Epithelial cell of esophagus (primary cell): ENCODE data around the gene PDK3.

Experiments used
- DNase-seq: peaks from one replicate; pipeline ENCODE4 v3.0.0; 2010; ENCODE audit warnings: low read depth
- H3K4me3 ChIP-seq: 2 replicates; pipeline ENCODE4 v1.5.1; 2011; ENCODE audit warnings: mild to moderate bottlenecking, low read length, control low read depth
- TF ChIP-seq, protein P1 (sequence below): IDR thresholded peaks from 2 replicates; pipeline ENCODE4 v1.5.1; 2011; ENCODE audit warnings: low read depth, mild to moderate bottlenecking, low read length, control low read depth, inconsistent platforms; ENCODE audit not compliant: insufficient read depth; ENCODE audit errors: missing control alignments

PDK3 gene

DNA sequence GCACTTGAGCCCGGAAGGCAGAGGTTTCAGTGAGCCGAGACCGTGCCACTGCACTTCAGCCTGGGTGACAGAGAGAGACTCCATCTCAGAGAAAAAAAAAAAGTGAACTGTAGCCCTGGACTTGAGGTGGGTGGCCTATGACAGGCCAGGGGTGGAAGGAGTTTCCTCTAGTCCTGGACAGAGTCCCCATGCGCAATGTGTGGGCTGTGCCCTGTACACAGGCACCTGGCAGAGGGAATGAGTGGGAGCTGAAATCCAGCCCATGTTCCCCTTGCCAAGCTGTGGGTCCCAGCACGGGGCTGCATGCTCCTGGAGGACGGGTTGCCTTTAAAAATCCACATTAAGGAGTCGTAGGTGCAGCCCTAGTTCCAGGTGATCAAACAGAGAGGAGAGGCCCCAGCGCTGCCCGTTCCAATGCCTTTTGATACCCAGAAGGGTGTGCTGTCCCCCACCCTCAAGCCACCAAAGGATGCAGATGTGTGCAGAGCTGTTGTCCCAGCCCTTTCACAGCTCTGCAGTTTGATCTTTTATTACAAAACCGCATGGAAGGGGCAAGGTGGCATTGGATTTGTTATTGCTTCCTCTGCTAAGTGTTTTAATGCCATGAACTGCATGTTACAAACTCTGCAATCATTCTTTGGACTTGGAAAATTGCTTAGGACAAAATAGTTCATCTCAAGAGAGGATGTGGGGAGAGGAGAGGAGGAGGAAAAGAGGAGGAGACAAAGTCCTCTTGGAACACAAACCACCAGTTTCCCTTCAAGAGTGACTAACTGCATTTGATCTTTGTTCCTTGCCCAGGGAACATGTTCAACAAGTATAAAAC, 38.0 kb upstream of the PDK3 start:
- no peak for DNase-seq
- TF ChIP-seq, protein P1, sequence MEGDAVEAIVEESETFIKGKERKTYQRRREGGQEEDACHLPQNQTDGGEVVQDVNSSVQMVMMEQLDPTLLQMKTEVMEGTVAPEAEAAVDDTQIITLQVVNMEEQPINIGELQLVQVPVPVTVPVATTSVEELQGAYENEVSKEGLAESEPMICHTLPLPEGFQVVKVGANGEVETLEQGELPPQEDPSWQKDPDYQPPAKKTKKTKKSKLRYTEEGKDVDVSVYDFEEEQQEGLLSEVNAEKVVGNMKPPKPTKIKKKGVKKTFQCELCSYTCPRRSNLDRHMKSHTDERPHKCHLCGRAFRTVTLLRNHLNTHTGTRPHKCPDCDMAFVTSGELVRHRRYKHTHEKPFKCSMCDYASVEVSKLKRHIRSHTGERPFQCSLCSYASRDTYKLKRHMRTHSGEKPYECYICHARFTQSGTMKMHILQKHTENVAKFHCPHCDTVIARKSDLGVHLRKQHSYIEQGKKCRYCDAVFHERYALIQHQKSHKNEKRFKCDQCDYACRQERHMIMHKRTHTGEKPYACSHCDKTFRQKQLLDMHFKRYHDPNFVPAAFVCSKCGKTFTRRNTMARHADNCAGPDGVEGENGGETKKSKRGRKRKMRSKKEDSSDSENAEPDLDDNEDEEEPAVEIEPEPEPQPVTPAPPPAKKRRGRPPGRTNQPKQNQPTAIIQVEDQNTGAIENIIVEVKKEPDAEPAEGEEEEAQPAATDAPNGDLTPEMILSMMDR, result no peak
- no peak overlapping the region for H3K4me3 ChIP-seq

GRCh38 chrX:24427747-24428019, 37.4 kb upstream of the PDK3 start:
- DNase-seq, result peak; percentile 51
- H3K4me3 ChIP-seq, result no peak overlapping the region
- TF ChIP-seq, protein P1, result no peak

DNA sequence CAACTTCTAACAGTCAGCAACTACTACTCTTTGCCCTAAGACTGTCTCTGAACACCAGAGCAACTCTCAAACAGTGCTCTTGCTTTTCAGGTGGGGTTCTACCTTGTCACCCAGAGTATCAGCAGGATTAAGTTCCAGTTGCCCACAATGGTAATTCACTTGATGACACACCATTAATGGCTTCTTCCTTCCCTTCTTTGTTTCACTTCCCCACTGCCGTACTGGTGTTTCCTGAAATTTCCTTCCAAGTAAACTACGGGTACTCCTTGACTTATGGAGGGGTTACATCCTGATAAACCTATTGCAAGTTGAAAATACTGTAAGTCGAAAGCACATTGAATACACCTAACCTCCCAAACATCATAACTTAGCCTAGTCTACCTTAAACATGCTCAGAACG, 36.6 kb upstream of the PDK3 start:
- TF ChIP-seq, protein P1, result no peak
- DNase-seq, result no peak
- H3K4me3 ChIP-seq, result no peak overlapping the region

DNA sequence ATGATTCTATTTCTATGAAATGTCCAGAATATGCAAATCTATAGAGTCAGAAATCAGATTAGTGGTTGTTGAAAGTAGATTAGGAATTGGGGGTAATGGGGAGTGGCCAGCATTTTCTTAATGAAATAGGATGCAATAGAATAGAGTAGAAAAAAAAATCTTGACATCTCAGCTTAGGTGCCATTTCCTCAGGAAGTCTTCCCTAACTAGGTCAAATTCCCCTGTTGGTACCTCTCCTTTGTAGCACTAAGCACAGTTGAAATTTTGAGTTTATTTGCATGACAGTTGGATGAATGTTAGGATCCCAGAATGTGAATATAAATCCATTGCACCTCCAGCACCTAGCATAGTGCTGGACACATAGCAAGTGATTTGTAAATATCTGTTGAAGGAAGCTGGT, 30.0 kb upstream of the PDK3 start:
- no peak for DNase-seq
- TF ChIP-seq, protein P1, result no peak
- H3K4me3 ChIP-seq, result no peak overlapping the region

DNA sequence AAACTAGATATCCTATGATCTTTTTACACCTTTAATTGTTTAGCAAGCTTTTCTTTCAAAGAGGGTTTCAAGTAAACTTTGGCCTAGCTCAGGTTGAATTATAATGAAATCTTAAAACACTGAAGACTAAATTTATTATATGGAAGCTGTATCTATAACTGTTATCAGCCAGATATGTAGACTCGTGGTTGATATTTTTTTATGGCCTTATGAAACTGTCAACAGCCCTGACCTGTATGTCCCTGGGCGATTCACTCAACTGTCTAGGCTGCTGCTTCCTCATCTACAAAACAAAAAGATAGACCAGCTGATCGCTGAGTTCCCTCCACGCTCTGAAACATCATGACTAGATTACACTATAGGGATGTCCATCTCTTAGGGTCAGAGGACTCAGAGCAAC, 21.2 kb upstream of the PDK3 start:
- no peak for DNase-seq
- TF ChIP-seq, protein P1, result no peak
- H3K4me3 ChIP-seq, result no peak overlapping the region

- no peak for DNase-seq
- no peak overlapping the region for H3K4me3 ChIP-seq
- TF ChIP-seq, protein P1, result no peak
Observed at GRCh38 chrX:24444645-24445044, 20.4 kb upstream of the PDK3 start.

GRCh38 chrX:24448762-24449250, 16.3 kb upstream of the PDK3 start:
- DNase-seq, result no peak
- H3K4me3 ChIP-seq, result no peak overlapping the region
- TF ChIP-seq, protein P1, result no peak
